ENCODE results near the gene SLC23A1.

SLC23A1 gene

DNA sequence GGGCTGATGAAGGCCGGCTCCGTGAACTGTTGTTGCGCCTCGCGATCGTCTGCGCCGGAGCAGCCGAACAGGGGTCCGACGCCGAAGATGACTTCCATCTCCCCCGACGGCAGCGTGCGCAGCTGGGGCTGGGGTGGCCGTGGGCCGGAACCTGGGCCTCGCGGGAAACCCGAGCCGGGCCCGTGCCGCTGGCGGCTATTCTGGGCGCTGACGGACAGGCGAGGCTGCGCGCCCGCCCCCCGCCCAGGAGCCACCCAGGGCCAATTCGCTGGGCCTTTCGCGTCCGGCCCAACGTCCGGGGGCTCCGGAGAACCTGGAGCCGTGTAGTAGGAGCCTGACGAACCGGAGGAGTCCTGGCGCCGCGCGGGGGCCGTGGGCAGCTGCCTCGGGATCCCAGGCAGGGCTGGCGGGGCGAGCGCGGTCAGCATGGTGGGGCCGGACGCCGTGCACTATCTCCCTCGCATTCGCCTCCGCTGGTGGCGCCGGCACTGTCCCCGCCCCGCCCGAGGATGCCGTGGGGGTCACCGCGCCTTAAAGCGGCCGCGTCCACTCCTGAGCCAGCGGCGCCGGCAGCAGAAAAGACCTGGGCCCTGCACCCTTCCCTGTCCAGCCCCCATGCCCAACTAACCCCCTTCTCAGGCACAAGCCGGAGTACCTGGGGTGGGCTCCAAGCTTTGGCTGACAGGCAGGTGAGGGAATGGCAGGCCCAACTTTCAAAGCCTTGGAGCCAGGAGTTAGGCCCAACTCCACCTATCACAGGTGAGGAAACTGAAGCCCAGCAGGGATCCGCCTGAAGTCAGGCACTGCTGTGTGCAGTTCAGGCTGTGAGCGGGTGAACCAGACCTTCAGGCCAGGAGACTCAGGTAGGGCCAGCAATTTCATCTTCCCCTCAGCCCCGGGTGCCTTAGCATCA is 11.8 kb upstream of the SLC23A1 start, which contains the start of gene PROB1:
PROB1 (minus strand) TSS at position 451 of the 913 bp plus-strand sequence; CDS start at position 428, 23 bp downstream.
- DNase-seq (ENCODE audit: low spot score): no peak
- TF ChIP-seq, protein P1, sequence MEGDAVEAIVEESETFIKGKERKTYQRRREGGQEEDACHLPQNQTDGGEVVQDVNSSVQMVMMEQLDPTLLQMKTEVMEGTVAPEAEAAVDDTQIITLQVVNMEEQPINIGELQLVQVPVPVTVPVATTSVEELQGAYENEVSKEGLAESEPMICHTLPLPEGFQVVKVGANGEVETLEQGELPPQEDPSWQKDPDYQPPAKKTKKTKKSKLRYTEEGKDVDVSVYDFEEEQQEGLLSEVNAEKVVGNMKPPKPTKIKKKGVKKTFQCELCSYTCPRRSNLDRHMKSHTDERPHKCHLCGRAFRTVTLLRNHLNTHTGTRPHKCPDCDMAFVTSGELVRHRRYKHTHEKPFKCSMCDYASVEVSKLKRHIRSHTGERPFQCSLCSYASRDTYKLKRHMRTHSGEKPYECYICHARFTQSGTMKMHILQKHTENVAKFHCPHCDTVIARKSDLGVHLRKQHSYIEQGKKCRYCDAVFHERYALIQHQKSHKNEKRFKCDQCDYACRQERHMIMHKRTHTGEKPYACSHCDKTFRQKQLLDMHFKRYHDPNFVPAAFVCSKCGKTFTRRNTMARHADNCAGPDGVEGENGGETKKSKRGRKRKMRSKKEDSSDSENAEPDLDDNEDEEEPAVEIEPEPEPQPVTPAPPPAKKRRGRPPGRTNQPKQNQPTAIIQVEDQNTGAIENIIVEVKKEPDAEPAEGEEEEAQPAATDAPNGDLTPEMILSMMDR (IDR thresholded peaks at IDR 0.05; ENCODE audit: borderline replicate concordance, control extremely low read depth, extremely low read depth, insufficient read depth, missing control alignments): no peak
- in situ Hi-C loops (cut with MboI; ENCODE audit: low sequenced_read_pairs, unreplicated experiment): no loop called here

DNA sequence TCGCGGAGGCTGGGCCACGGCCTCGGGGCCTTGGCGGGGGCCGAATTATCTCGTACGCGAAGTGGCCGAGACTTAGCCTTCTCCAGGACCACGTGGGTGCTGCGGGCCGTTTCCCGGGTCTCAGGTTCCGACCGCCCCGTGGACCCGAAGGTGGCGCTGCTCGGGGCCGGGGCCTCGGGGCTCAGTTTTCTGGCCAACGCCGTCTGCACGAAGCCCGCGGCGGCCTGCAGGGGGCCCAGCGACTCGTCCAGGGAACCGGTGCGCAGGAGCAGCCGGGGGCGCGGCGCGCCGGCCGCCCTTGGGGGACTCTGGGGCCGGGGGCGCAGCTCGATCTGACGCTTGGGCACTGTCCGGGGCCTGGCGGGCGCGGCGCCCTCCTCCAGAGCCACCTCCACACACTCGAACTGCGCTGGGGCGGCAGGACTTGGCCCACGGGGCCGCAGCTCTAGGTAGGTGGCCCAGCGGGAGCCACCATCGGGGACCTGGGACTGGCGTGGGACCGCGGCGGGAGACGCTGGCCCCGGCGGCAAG is 11.1 kb upstream of the SLC23A1 start:
- peak; percentile 80 for DNase-seq (ENCODE audit: low spot score)
- TF ChIP-seq, protein P1 (IDR thresholded peaks at IDR 0.05; ENCODE audit: borderline replicate concordance, control extremely low read depth, extremely low read depth, insufficient read depth, missing control alignments): peak; percentile 95
- in situ Hi-C loops (cut with MboI; ENCODE audit: low sequenced_read_pairs, unreplicated experiment): no loop called here

DNA sequence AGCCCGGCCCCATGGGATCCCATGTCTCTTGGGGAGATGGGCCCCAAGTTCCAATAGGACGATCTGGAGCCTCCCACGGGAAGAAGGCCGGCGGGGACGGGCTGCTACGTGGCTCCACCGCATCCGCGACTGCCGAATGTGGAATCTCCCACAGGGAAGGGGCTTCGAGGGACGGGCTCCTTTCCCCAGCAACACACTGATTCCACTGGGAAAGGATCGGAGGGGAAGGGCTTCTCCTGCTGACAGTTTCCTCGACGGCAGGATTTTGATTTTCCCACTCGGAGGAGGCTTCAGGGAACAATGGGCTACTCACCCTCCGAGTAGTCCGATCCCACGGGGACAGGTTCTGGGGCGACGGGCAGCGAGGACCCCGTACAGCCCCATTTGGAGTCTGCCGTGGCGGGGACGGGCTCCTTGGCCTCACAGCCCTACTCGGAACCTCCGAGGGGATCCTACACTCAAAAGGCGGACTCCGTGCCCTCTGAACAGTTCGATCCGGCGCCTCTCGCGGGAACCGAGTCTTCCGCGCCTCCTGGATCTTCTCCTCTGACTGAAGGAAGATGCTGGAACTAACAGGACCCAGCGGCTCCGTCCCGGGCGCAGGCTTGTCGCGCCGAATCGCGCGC is 10.5 kb upstream of the SLC23A1 start:
- TF ChIP-seq, protein P1 (IDR thresholded peaks at IDR 0.05; ENCODE audit: borderline replicate concordance, control extremely low read depth, extremely low read depth, insufficient read depth, missing control alignments): no peak
- peak; percentile 49 for DNase-seq (ENCODE audit: low spot score)
- in situ Hi-C loops (cut with MboI; ENCODE audit: low sequenced_read_pairs, unreplicated experiment): no loop called here

DNA sequence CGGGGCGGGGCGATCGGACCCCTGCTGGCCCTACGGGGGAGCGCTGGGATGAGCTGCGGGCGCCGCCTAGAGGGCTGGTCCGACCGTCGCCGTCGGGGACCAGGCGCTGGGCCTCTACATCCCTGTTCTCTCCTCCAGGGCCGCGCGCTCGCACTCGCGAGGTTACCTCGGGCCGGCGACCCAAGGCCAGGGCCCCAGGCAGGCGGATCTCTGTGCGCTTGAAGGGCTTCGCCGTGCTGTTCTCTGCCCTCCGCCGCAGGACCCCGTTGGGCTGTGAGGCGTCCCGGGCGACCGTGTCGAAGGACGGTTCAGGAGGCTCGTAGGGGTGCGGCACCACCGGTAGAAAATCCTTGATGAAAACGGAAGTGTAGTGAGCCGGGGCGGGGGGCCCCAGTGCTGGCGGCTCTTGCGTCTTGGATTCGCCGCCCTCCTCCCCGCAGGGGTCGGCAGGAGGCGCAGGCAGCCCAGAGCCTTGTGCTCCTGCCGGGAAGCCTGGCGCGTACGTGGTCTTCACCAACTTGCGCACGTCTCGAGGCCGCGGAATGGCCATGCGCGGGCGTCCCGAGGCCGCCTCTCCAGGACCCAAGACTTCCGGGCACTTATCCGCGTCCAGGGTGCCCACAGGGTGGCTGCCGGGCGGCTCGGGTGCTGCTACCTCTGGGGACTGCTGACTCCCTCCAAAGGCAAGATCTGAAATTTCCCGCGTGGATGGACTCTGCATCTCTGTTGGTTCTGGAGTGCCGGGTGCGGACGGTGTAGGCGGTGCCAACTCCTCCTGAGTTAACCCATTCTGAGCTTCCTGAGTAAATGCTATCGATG is 9.8 kb upstream of the SLC23A1 start:
- TF ChIP-seq, protein P1 (IDR thresholded peaks at IDR 0.05; ENCODE audit: borderline replicate concordance, control extremely low read depth, extremely low read depth, insufficient read depth, missing control alignments): peak; percentile 92
- peak; percentile 91 for DNase-seq (ENCODE audit: low spot score)
- in situ Hi-C loops (cut with MboI; ENCODE audit: low sequenced_read_pairs, unreplicated experiment): no loop called here

DNA sequence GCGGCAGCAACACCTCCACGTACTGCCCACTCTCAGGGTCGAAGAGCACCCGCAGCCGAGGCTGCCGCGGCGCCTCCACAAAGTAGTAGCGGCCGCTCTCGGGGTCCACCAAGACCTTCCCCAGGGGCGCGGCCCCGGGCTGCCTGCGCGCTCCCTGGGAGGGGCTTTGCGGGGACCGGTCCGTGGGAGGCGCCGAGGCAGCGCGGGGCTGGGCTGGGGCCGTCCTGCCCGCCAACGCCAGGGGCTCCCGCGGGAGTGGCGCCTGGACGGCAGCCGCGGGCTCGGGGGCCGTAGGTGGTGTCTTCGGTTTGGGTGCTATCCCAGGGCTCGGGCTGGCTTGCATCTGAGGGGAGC is 9.2 kb upstream of the SLC23A1 start:
- in situ Hi-C loops (cut with MboI; ENCODE audit: low sequenced_read_pairs, unreplicated experiment): no loop called here
- no peak for DNase-seq (ENCODE audit: low spot score)
- TF ChIP-seq, protein P1 (IDR thresholded peaks at IDR 0.05; ENCODE audit: borderline replicate concordance, control extremely low read depth, extremely low read depth, insufficient read depth, missing control alignments): no peak

Measured in GM13976 (cell line).